GM23338 (cell line): ENCODE data around the gene OR51A7.

ENCODE experiments used
- CTCF ChIP-seq, 2 experiments: fragments of 200-600 bp in 1 of 2; sonication (generic) in 1 of 2; conservative IDR thresholded peaks; 2 replicates each; pipeline versions ENCODE4 v1.5.1 to v1.6.1; 2016 to 2017; ENCODE audit warnings: antibody characterized with exemption in 2 of 2, low read depth in 2 of 2, mild to moderate bottlenecking in 2 of 2, moderate library complexity in 1 of 2
- EZH2 ChIP-seq: fragments of 200-600 bp; sonication (generic); IDR thresholded peaks from one replicate; pipeline ENCODE4 v1.8.0; 2017; ENCODE audit warnings: antibody characterized with exemption, mild to moderate bottlenecking, low read depth; ENCODE audit not compliant: unreplicated experiment
- EZH2phosphoT487 ChIP-seq: fragments of 200-600 bp; sonication (generic); IDR thresholded peaks from one replicate; pipeline ENCODE4 v1.8.1; 2018; ENCODE audit warnings: antibody characterized with exemption; ENCODE audit not compliant: unreplicated experiment
- POLR2AphosphoS5 ChIP-seq: IDR thresholded peaks from 2 replicates; pipeline ENCODE4 v1.6.1; 2016; ENCODE audit warnings: antibody characterized with exemption, low read depth
- REST ChIP-seq: IDR thresholded peaks from one replicate; pipeline ENCODE4 v1.6.1; 2018; ENCODE audit warnings: antibody characterized with exemption; ENCODE audit not compliant: unreplicated experiment

- no peak for TF ChIP-seq CTCF (conservative IDR thresholded peaks at IDR 0.05; ENCODE audit: low read depth in 2 of 2)
- no peak for TF ChIP-seq EZH2
- TF ChIP-seq POLR2AphosphoS5 = no peak
- no peak for TF ChIP-seq REST
- no peak for TF ChIP-seq EZH2phosphoT487
These were observed 33.2 kb downstream of the OR51A7 start for GRCh38 chr11:4936745-4937144.
